ENCODE results near the gene IFIT2.

DNA sequence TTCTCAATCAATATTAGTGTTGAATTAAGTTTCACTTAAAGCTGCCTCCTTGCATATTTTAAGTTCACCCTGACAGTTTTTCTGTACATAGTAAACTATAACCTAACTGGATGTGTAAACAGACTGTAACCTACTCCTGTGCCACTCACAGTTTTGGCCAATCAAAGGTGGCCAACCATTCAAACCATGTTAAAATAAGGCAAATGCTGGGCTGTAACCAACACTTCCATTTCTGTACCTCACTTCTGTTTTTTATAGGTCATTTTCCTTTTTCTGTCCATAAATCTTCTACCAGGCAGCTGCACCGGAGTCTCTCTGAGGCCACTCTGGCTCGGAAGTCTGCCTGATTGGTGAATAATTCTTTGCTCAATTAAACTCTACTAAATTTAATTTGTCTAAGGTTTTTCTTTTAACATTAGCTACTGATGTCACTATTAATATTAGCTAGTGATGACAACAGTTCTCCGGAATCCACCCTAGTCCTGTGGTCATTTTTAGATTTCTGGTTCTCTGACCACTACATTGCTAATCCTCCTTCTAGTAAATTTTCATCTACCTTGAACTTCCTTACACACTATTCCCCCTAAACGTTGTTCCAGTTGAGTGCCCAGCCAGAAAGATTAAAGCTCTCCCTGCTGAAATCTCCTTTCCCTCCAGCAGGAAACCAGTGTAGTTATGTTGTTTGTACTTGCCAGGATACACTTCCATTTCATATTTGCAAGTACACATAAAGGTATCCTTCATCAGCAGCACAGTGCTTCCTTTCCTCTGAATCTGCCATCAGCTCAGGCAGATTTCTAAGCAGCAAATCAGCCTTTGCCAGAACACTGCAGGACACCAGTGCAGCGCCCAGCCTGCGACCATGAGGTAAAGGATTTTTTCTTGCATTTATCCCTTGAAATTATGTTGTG is 18.6 kb upstream of the IFIT2 start:
- TF ChIP-seq POLR2A (IDR thresholded peaks at IDR 0.05) = no peak
- TF ChIP-seq, protein P1, sequence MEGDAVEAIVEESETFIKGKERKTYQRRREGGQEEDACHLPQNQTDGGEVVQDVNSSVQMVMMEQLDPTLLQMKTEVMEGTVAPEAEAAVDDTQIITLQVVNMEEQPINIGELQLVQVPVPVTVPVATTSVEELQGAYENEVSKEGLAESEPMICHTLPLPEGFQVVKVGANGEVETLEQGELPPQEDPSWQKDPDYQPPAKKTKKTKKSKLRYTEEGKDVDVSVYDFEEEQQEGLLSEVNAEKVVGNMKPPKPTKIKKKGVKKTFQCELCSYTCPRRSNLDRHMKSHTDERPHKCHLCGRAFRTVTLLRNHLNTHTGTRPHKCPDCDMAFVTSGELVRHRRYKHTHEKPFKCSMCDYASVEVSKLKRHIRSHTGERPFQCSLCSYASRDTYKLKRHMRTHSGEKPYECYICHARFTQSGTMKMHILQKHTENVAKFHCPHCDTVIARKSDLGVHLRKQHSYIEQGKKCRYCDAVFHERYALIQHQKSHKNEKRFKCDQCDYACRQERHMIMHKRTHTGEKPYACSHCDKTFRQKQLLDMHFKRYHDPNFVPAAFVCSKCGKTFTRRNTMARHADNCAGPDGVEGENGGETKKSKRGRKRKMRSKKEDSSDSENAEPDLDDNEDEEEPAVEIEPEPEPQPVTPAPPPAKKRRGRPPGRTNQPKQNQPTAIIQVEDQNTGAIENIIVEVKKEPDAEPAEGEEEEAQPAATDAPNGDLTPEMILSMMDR (IDR thresholded peaks at IDR 0.05 in 4 of 5, conservative IDR thresholded peaks at IDR 0.05 in 1 of 5) = no peak

Data from gastrocnemius medialis (tissue), 4 donors.